K562 (cell line): ENCODE data around the gene CBX8. TPM values are rescaled to one million over a fixed set of nuclear protein-coding genes. Genes with fewer than 3 reads are reported as not detected.

ENCODE experiments used
- CBX1 ChIP-seq: sonication (generic); IDR thresholded peaks from 2 replicates; pipeline ENCODE4 v1.6.1; 2016; ENCODE audit warnings: antibody characterized with exemption, low read depth, mild to moderate bottlenecking
- FOXJ3 ChIP-seq: sonication (generic); formaldehyde crosslinking; IDR thresholded peaks from 2 replicates; pipeline ENCODE4 v1.4.0; 2020; ENCODE audit warnings: mild to moderate bottlenecking, missing genetic modification reagents
- HCFC1 ChIP-seq: IDR thresholded peaks from 2 replicates; pipeline ENCODE4 v1.6.1; 2012; ENCODE audit warnings: low read depth, low read length, improper control_type of control experiment
- HDAC6 ChIP-seq: IDR thresholded peaks from 2 replicates; pipeline ENCODE4 v1.6.1; 2012; ENCODE audit warnings: low read depth, mild to moderate bottlenecking, control low read depth, inconsistent platforms, low read length, moderate library complexity
- HEY1 ChIP-seq: fragments of 250-450 bp; sonication (Bioruptor Pico); IDR thresholded peaks from 2 replicates; pipeline ENCODE4 v1.5.0; 2020; ENCODE audit warnings: mild to moderate bottlenecking, moderate library complexity, borderline replicate concordance
- IFI16 ChIP-seq: fragments of 250-450 bp; sonication (Bioruptor Pico); IDR thresholded peaks from 2 replicates; pipeline ENCODE4 v2.1.2; 2022; ENCODE audit warnings: mild to moderate bottlenecking, inconsistent platforms
- PHF8 ChIP-seq: fragments of 200-600 bp; sonication (generic); IDR thresholded peaks from 2 replicates; pipeline ENCODE4 v1.6.1; 2012; ENCODE audit warnings: mixed run types, mild to moderate bottlenecking, inconsistent platforms, low read length, moderate library complexity, borderline replicate concordance
- PTTG1 ChIP-seq: fragments of 450-650 bp; IDR thresholded peaks from 2 replicates; pipeline ENCODE4 v1.6.1; 2016; ENCODE audit warnings: low read depth, mild to moderate bottlenecking, missing genetic modification characterization, missing compliant biosample characterization
- TARDBP ChIP-seq: fragments of 450-650 bp; IDR thresholded peaks from 2 replicates; pipeline ENCODE4 v1.6.1; 2016
- TFE3 ChIP-seq: fragments of 450-650 bp; formaldehyde crosslinking; IDR thresholded peaks from 2 replicates; pipeline ENCODE4 v1.4.0; 2020; ENCODE audit warnings: mild to moderate bottlenecking, mixed read lengths
- THRAP3 ChIP-seq: fragments of 450-650 bp; IDR thresholded peaks from 2 replicates; pipeline ENCODE4 v1.6.1; 2016; ENCODE audit warnings: mild to moderate bottlenecking, inconsistent platforms, borderline replicate concordance
- YBX1 ChIP-seq: fragments of 450-650 bp; IDR thresholded peaks from 2 replicates; pipeline ENCODE4 v1.7.1; 2016; ENCODE audit warnings: mild to moderate bottlenecking
- ZNF212 ChIP-seq: fragments of 450-650 bp; formaldehyde crosslinking; IDR thresholded peaks from 2 replicates; pipeline ENCODE4 v1.4.0; 2020; ENCODE audit warnings: mild to moderate bottlenecking
- polyA plus RNA-seq, 8 experiments: library from polyadenylated mRNA; depleted of rRNA in 4 of 8; stranded (reverse) in 5 of 8; unstranded in 3 of 8; fragments of >200 nt; fragmentation: Nextera tagmentation in 2 of 8; fragmentation: Illumina TruSeq in 1 of 8; extraction: Ambion mirVana in 2 of 8; extraction: Trizol in 1 of 8; gene quantifications; 2 replicates each; pipeline versions ENCODE4 v1.2.1 to v1.2.3, GENCODE V29; 2011 to 2014; ENCODE audit warnings: inconsistent platforms in 1 of 8, missing spikeins in 1 of 8
- total RNA-seq, 7 experiments: library from RNA; depleted of rRNA in 6 of 7; stranded (reverse); fragments of >200 nt in 6 of 7; fragmentation: Illumina TruSeq in 2 of 7; extraction: Trizol in 2 of 7; gene quantifications; 2 replicates each; pipeline versions ENCODE4 v1.2.1 to v1.2.3, GENCODE V29; 2011 to 2021; ENCODE audit warnings: low replicate concordance in 1 of 7
- TF ChIP-seq, protein P1 (sequence below): fragments of 250-450 bp; sonication (Bioruptor Pico); IDR thresholded peaks from 2 replicates; pipeline ENCODE4 v1.4.0; 2020; ENCODE audit warnings: mild to moderate bottlenecking, moderate library complexity
- TF ChIP-seq, protein P2 (sequence below): sonication (generic); formaldehyde crosslinking; IDR thresholded peaks from 2 replicates; pipeline ENCODE4 v1.8.0; 2022; ENCODE audit warnings: missing genetic modification reagents, mild to moderate bottlenecking, borderline replicate concordance
- TF ChIP-seq, protein P3 (sequence below), 2 experiments: fragments of 450-650 bp in 1 of 2; sonication (generic) in 1 of 2; formaldehyde crosslinking in 1 of 2; IDR thresholded peaks; 2 replicates each; pipeline versions ENCODE4 v1.7.1 to v1.9.0; 2016 to 2022; ENCODE audit warnings: inconsistent platforms in 1 of 2, mild to moderate bottlenecking in 1 of 2, missing genetic modification reagents in 1 of 2

CBX8 gene
- total and polyA plus RNA-seq, 9 of the 15 experiments (the other 6 are each of a cell fraction or from before 2014, with no cell fraction given) = 0.08 to 11.9 (median 2.6) TPM

- TF ChIP-seq, protein P1, sequence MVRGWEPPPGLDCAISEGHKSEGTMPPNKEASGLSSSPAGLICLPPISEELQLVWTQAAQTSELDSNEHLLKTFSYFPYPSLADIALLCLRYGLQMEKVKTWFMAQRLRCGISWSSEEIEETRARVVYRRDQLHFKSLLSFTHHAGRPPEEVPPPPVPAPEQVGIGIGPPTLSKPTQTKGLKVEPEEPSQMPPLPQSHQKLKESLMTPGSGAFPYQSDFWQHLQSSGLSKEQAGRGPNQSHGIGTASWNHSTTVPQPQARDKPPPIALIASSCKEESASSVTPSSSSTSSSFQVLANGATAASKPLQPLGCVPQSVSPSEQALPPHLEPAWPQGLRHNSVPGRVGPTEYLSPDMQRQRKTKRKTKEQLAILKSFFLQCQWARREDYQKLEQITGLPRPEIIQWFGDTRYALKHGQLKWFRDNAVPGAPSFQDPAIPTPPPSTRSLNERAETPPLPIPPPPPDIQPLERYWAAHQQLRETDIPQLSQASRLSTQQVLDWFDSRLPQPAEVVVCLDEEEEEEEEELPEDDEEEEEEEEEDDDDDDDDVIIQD (CRISPR knock-in tag) = no peak
- TF ChIP-seq TARDBP (no peak), HEY1 (CRISPR knock-in tag) (no peak), YBX1 (no peak), FOXJ3 (CRISPR knock-in tag) (no peak), ZNF212 (CRISPR knock-in tag) (no peak), CBX1 (no peak), PTTG1 (tag) (no peak), HCFC1 (no peak), HDAC6 (no peak), THRAP3 (no peak), PHF8 (no peak), TFE3 (CRISPR knock-in tag) (no peak), IFI16 (CRISPR knock-in tag) (no peak)
- TF ChIP-seq, protein P2, sequence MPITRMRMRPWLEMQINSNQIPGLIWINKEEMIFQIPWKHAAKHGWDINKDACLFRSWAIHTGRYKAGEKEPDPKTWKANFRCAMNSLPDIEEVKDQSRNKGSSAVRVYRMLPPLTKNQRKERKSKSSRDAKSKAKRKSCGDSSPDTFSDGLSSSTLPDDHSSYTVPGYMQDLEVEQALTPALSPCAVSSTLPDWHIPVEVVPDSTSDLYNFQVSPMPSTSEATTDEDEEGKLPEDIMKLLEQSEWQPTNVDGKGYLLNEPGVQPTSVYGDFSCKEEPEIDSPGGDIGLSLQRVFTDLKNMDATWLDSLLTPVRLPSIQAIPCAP (CRISPR knock-in tag) = no peak
- TF ChIP-seq, protein P3, sequence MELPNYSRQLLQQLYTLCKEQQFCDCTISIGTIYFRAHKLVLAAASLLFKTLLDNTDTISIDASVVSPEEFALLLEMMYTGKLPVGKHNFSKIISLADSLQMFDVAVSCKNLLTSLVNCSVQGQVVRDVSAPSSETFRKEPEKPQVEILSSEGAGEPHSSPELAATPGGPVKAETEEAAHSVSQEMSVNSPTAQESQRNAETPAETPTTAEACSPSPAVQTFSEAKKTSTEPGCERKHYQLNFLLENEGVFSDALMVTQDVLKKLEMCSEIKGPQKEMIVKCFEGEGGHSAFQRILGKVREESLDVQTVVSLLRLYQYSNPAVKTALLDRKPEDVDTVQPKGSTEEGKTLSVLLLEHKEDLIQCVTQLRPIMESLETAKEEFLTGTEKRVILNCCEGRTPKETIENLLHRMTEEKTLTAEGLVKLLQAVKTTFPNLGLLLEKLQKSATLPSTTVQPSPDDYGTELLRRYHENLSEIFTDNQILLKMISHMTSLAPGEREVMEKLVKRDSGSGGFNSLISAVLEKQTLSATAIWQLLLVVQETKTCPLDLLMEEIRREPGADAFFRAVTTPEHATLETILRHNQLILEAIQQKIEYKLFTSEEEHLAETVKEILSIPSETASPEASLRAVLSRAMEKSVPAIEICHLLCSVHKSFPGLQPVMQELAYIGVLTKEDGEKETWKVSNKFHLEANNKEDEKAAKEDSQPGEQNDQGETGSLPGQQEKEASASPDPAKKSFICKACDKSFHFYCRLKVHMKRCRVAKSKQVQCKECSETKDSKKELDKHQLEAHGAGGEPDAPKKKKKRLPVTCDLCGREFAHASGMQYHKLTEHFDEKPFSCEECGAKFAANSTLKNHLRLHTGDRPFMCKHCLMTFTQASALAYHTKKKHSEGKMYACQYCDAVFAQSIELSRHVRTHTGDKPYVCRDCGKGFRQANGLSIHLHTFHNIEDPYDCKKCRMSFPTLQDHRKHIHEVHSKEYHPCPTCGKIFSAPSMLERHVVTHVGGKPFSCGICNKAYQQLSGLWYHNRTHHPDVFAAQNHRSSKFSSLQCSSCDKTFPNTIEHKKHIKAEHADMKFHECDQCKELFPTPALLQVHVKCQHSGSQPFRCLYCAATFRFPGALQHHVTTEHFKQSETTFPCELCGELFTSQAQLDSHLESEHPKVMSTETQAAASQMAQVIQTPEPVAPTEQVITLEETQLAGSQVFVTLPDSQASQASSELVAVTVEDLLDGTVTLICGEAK (IDR thresholded peaks at IDR 0.05) = no peak
- TF ChIP-seq, protein P3 (CRISPR knock-in tag; IDR thresholded peaks at IDR 0.05) = no peak
Observed at GRCh38 chr17:79819085-79819484, 22.2 kb upstream of the CBX8 start (continued).
